HepG2 (cell line): ENCODE data around the gene TMEM253. TPM values are rescaled to one million over a fixed set of nuclear protein-coding genes. Genes with fewer than 3 reads are reported as not detected.

ENCODE experiments used
- AGO1 ChIP-seq: fragments of 200-400 bp; formaldehyde crosslinking; IDR thresholded peaks from 2 replicates; pipeline ENCODE4 v1.6.1; 2017; ENCODE audit warnings: mild to moderate bottlenecking, low read depth, low read length, moderate library complexity; ENCODE audit not compliant: poor library complexity, severe bottlenecking
- CAMTA2 ChIP-seq: sonication (generic); formaldehyde crosslinking; IDR thresholded peaks from 2 replicates; pipeline ENCODE4 v1.4.0; 2020; ENCODE audit warnings: mild to moderate bottlenecking, missing genetic modification reagents, borderline replicate concordance
- CENPT ChIP-seq: sonication (generic); formaldehyde crosslinking; IDR thresholded peaks from 2 replicates; pipeline ENCODE4 v1.8.0; 2022; ENCODE audit warnings: low read depth, mild to moderate bottlenecking, moderate library complexity, missing genetic modification reagents
- GZF1 ChIP-seq: sonication (generic); formaldehyde crosslinking; IDR thresholded peaks from 2 replicates; pipeline ENCODE4 v1.5.1; 2020; ENCODE audit warnings: mild to moderate bottlenecking, missing genetic modification reagents
- MEIS1 ChIP-seq: sonication (generic); formaldehyde crosslinking; IDR thresholded peaks from 2 replicates; pipeline ENCODE4 v1.9.0; 2021; ENCODE audit warnings: mild to moderate bottlenecking, missing genetic modification reagents, moderate library complexity, borderline replicate concordance
- RXRA ChIP-seq: sonication (generic); formaldehyde crosslinking; IDR thresholded peaks from 2 replicates; pipeline ENCODE4 v1.5.1; 2020; ENCODE audit warnings: missing genetic modification reagents
- SOX13 ChIP-seq, 3 experiments: fragments of 450-650 bp in 1 of 3; sonication (generic) in 1 of 3; formaldehyde crosslinking in 1 of 3; IDR thresholded peaks in 2 of 3; conservative IDR thresholded peaks in 1 of 3; 2 replicates each; pipeline versions ENCODE4 v1.5.0 to v1.6.1; 2016 to 2020; ENCODE audit warnings: antibody characterized with exemption in 1 of 3, mild to moderate bottlenecking in 1 of 3, missing compliant biosample characterization in 1 of 3, missing genetic modification reagents in 1 of 3, moderate library complexity in 1 of 3
- THAP11 ChIP-seq: IDR thresholded peaks from 2 replicates; pipeline ENCODE4 v1.6.1; 2016; ENCODE audit warnings: missing biosample characterization, missing genetic modification reagents
- ZBTB20 ChIP-seq: sonication (generic); formaldehyde crosslinking; IDR thresholded peaks from 2 replicates; pipeline ENCODE4 v1.8.1; 2023; ENCODE audit warnings: missing genetic modification reagents, low read depth, mild to moderate bottlenecking, borderline replicate concordance
- ZNF205 ChIP-seq: IDR thresholded peaks from 2 replicates; pipeline ENCODE4 v1.6.1; 2018; ENCODE audit warnings: missing biosample characterization, missing genetic modification reagents
- ZNF30 ChIP-seq: sonication (generic); formaldehyde crosslinking; IDR thresholded peaks from 2 replicates; pipeline ENCODE4 v1.5.0; 2020; ENCODE audit warnings: mild to moderate bottlenecking, missing genetic modification reagents
- ZNF598 ChIP-seq: sonication (generic); formaldehyde crosslinking; IDR thresholded peaks from 2 replicates; pipeline ENCODE4 v1.5.1; 2020; ENCODE audit warnings: mild to moderate bottlenecking, missing genetic modification reagents, borderline replicate concordance
- polyA plus RNA-seq, 8 experiments: library from polyadenylated mRNA; depleted of rRNA in 3 of 8; stranded (reverse) in 7 of 8; unstranded in 1 of 8; fragments of >200 nt; fragmentation: Illumina TruSeq in 4 of 8; extraction: Trizol in 4 of 8; gene quantifications; 2 replicates each; pipeline versions ENCODE4 v1.2.1 to v1.2.3, GENCODE V29; 2011 to 2016; ENCODE audit warnings: low read depth in 4 of 8, missing spikeins in 1 of 8, mixed read lengths in 1 of 8; ENCODE audit not compliant: insufficient read depth in 1 of 8
- total RNA-seq, 5 experiments: library from RNA; depleted of rRNA; stranded (reverse); fragments of >200 nt; fragmentation: Illumina TruSeq; extraction: Trizol; gene quantifications; 2 replicates each; pipeline ENCODE4 v1.2.3, GENCODE V29; 2016; ENCODE audit warnings: low read depth in 1 of 5
- TF ChIP-seq, protein P1 (sequence below): sonication (generic); formaldehyde crosslinking; IDR thresholded peaks from 2 replicates; pipeline ENCODE4 v1.4.0; 2020; ENCODE audit warnings: missing genetic modification reagents
- TF ChIP-seq, protein P2 (sequence below): sonication (generic); formaldehyde crosslinking; IDR thresholded peaks from 2 replicates; pipeline ENCODE4 v1.4.0; 2020; ENCODE audit warnings: mild to moderate bottlenecking, missing genetic modification reagents
- TF ChIP-seq, protein P3 (sequence below): sonication (generic); formaldehyde crosslinking; IDR thresholded peaks from 2 replicates; pipeline ENCODE4 v1.5.1; 2020; ENCODE audit warnings: mild to moderate bottlenecking, missing genetic modification reagents, borderline replicate concordance
- TF ChIP-seq, protein P4 (sequence below): sonication (generic); formaldehyde crosslinking; IDR thresholded peaks from 2 replicates; pipeline ENCODE4 v1.9.0; 2021; ENCODE audit warnings: missing genetic modification reagents, borderline replicate concordance
- TF ChIP-seq, protein P5 (sequence below): sonication (generic); formaldehyde crosslinking; IDR thresholded peaks from 2 replicates; pipeline ENCODE4 v1.4.0; 2020; ENCODE audit warnings: missing genetic modification reagents, low read depth, mild to moderate bottlenecking, borderline replicate concordance
- TF ChIP-seq, protein P6 (sequence below): sonication (generic); formaldehyde crosslinking; IDR thresholded peaks from 2 replicates; pipeline ENCODE4 v1.5.1; 2020; ENCODE audit warnings: missing genetic modification reagents, mild to moderate bottlenecking, borderline replicate concordance
- TF ChIP-seq, protein P7 (sequence below): IDR thresholded peaks from 2 replicates; pipeline ENCODE4 v1.6.1; 2016; ENCODE audit warnings: low read depth, borderline replicate concordance

TMEM253 gene
- total and polyA plus RNA-seq, 2 of the 13 experiments (the other 11 are each of a cell fraction or from before 2014, with no cell fraction given), result 0.29 to 0.45 TPM

DNA sequence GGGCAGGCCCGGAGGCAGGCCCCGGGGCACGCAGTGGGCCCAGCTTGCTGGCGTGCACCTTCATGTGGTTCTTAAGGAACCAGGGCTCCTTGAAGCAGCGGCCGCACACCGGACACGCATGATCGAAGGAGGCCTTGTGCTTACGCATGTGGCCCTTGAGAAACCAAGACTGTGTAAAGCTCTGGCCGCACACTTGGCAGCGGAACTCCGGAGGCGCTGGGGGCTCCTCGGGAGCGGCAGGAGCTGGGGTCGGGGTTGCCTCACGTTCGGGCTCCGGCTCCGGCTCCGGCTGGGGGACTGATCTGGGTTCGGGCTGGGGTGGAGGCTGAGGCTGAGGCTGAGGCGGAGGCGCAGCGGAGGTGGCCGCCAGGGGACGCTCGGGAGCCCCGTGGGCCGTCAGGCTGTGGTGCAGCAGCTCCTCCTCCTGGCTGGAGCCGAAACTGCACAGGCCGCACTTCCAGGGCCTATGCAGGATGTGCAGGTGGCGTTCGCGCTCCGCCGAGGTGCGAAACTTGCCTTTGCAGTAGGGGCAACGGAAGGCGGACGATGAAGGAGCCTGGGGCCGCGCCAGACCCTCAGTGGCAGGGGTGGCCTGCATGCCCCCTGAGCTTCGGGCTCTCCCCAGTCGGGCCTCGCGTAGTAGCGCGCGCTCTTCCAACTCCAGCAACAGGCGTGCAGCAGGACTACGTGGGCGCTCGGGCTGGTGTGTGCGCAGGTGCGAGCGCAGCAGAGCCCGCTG is 8.4 kb upstream of the TMEM253 start (continued):
- TF ChIP-seq, protein P1, sequence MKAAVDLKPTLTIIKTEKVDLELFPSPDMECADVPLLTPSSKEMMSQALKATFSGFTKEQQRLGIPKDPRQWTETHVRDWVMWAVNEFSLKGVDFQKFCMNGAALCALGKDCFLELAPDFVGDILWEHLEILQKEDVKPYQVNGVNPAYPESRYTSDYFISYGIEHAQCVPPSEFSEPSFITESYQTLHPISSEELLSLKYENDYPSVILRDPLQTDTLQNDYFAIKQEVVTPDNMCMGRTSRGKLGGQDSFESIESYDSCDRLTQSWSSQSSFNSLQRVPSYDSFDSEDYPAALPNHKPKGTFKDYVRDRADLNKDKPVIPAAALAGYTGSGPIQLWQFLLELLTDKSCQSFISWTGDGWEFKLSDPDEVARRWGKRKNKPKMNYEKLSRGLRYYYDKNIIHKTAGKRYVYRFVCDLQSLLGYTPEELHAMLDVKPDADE (CRISPR knock-in tag), result peak; percentile 81; the same call in 1 of the 2 replicates
- TF ChIP-seq THAP11 (peak; percentile 87), AGO1 (peak; percentile 95), RXRA (peak; percentile 88), GZF1 (CRISPR knock-in tag) (no peak), ZBTB20 (peak; percentile 72), CAMTA2 (CRISPR knock-in tag) (no peak), SOX13 (IDR thresholded peaks at IDR 0.05) (peak; percentile 29; the same call in 1 of the 2 replicates), SOX13 (CRISPR knock-in tag; conservative IDR thresholded peaks at IDR 0.05 in 1 of 2, IDR thresholded peaks at IDR 0.05 in 1 of 2) (peak in 1 of 2 experiments; percentile 49; a peak in 1 of 4 replicates), CENPT (CRISPR knock-in tag) (peak; percentile 84; the same call in 1 of the 2 replicates), ZNF205 (peak; percentile 87), ZNF598 (peak; percentile 94; the same call in 1 of the 2 replicates), MEIS1 (CRISPR knock-in tag) (peak; percentile 89; the same call in 1 of the 2 replicates), ZNF30 (no peak)
- TF ChIP-seq, protein P2, sequence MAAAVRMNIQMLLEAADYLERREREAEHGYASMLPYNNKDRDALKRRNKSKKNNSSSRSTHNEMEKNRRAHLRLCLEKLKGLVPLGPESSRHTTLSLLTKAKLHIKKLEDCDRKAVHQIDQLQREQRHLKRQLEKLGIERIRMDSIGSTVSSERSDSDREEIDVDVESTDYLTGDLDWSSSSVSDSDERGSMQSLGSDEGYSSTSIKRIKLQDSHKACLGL (CRISPR knock-in tag), result no peak
- TF ChIP-seq, protein P3, sequence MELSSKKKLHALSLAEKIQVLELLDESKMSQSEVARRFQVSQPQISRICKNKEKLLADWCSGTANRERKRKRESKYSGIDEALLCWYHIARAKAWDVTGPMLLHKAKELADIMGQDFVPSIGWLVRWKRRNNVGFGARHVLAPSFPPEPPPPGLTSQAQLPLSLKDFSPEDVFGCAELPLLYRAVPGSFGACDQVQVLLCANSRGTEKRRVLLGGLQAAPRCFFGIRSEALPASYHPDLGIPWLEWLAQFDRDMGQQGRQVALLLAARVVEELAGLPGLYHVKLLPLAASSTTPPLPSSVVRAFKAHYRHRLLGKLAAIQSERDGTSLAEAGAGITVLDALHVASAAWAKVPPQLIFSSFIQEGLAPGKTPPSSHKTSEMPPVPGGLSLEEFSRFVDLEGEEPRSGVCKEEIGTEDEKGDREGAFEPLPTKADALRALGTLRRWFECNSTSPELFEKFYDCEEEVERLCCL (CRISPR knock-in tag), result peak; percentile 77; the same call in 1 of the 2 replicates
- TF ChIP-seq, protein P4, sequence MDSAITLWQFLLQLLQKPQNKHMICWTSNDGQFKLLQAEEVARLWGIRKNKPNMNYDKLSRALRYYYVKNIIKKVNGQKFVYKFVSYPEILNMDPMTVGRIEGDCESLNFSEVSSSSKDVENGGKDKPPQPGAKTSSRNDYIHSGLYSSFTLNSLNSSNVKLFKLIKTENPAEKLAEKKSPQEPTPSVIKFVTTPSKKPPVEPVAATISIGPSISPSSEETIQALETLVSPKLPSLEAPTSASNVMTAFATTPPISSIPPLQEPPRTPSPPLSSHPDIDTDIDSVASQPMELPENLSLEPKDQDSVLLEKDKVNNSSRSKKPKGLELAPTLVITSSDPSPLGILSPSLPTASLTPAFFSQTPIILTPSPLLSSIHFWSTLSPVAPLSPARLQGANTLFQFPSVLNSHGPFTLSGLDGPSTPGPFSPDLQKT (CRISPR knock-in tag), result no peak; the same call in 1 of the 2 replicates
- TF ChIP-seq, protein P5, sequence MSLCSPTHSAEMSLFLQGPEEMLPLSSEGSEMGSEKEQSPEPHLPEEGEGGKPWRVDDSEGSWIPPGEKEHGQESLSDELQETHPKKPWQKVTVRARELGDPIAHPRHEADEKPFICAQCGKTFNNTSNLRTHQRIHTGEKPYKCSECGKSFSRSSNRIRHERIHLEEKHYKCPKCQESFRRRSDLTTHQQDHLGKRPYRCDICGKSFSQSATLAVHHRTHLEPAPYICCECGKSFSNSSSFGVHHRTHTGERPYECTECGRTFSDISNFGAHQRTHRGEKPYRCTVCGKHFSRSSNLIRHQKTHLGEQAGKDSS (CRISPR knock-in tag), result peak; percentile 99
- TF ChIP-seq, protein P6, sequence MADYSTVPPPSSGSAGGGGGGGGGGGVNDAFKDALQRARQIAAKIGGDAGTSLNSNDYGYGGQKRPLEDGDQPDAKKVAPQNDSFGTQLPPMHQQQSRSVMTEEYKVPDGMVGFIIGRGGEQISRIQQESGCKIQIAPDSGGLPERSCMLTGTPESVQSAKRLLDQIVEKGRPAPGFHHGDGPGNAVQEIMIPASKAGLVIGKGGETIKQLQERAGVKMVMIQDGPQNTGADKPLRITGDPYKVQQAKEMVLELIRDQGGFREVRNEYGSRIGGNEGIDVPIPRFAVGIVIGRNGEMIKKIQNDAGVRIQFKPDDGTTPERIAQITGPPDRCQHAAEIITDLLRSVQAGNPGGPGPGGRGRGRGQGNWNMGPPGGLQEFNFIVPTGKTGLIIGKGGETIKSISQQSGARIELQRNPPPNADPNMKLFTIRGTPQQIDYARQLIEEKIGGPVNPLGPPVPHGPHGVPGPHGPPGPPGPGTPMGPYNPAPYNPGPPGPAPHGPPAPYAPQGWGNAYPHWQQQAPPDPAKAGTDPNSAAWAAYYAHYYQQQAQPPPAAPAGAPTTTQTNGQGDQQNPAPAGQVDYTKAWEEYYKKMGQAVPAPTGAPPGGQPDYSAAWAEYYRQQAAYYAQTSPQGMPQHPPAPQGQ (CRISPR knock-in tag), result 0 out of 2 replicates have a peak, but pooled peaks have one; percentile 79
- TF ChIP-seq, protein P7, sequence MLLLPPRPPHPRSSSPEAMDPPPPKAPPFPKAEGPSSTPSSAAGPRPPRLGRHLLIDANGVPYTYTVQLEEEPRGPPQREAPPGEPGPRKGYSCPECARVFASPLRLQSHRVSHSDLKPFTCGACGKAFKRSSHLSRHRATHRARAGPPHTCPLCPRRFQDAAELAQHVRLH (CRISPR knock-in tag), result peak; percentile 94
